ENCODE data around the gene ADGRB2.

DNA sequence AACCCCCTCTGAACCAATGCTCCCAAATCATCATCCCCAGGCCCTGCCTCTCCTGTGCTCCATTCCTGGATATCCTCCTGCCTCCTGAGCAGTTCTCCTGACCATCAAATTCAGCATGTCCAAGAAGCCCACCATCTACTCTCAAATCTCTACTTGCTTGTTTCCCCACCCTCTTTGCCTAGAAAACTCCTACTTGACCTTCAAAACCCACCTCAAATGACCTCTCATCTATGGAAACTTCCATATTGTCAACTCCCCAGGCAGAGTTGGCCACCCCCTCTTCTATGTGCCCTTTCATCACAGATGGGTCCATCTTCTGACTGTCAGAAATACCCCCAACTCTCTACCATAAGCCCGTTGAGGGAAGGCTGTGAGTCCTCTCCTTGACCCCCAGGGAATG lies 16.8 kb downstream of the ADGRB2 start:
- TF ChIP-seq CTCF (IDR thresholded peaks at IDR 0.05) (no peak), EZH2 (IDR thresholded peaks at IDR 0.05) (no peak)
